ENCODE measurements around the gene EIF4EBP3. TPM values are rescaled to one million over a fixed set of nuclear protein-coding genes. Genes with fewer than 3 reads are reported as not detected.

Gene EIF4EBP3
- total and polyA plus RNA-seq, 4 donors, result 1.4 to 55.8 (median 8.0) TPM

GRCh38 chr5:140558542-140558941 lies 11.1 kb downstream of the EIF4EBP3 start:
- no peak for DNase-seq (ENCODE audit: low spot score)
- no peaks in the 10 kb centered on the region for H3K27me3 ChIP-seq (ENCODE audit: control insufficient read depth in 4 of 4, insufficient read depth in 4 of 4, low read length in 3 of 4)
- no peaks in the 10 kb centered on the region for H3K9me3 ChIP-seq (ENCODE audit: control insufficient read depth in 4 of 4, low read length in 3 of 4)
- H3K4me1 ChIP-seq (ENCODE audit: control insufficient read depth in 4 of 4, insufficient read depth in 4 of 4, low read length in 3 of 4), result peaks cover 22 to 70% (median 68%) of the 10 kb centered on the region in 4 donors
- WGBS, result 97% methylated on average over 9 of the region's 9 CpGs
- peak overlapping the region; percentile 85 to 95 for H3K27ac ChIP-seq (ENCODE audit: low read depth in 1 of 2, low read length in 2 of 2)
- H3K4me3 ChIP-seq (ENCODE audit: low read depth in 1 of 3, low read length in 3 of 3), result no peak overlapping the region
- H3K9ac ChIP-seq (ENCODE audit: low read depth in 1 of 2, low read length in 2 of 2), result no peak overlapping the region
- H3K36me3 ChIP-seq (ENCODE audit: control insufficient read depth in 4 of 4, insufficient read depth in 3 of 4, low read depth in 1 of 4, low read length in 3 of 4), result no peaks in the 10 kb centered on the region
- no peak for TF ChIP-seq GABPA (IDR thresholded peaks at IDR 0.05 in 1 of 2, conservative IDR thresholded peaks at IDR 0.05 in 1 of 2)
- TF ChIP-seq TAF1 (conservative IDR thresholded peaks at IDR 0.05), result no peak
- no peak for TF ChIP-seq CTCF (IDR thresholded peaks at IDR 0.05; ENCODE audit: low read depth, low read length, missing input control)
- no peak for TF ChIP-seq SP1 (IDR thresholded peaks at IDR 0.05)
- no peak for TF ChIP-seq FOXA2 (IDR thresholded peaks at IDR 0.05)
- no peak for TF ChIP-seq FOXA1 (IDR thresholded peaks at IDR 0.05)
- no peak for TF ChIP-seq JUND (IDR thresholded peaks at IDR 0.05)
- TF ChIP-seq ZBTB33 (IDR thresholded peaks at IDR 0.05), result no peak
- no peak for TF ChIP-seq YY1 (IDR thresholded peaks at IDR 0.05)
- TF ChIP-seq RXRA (IDR thresholded peaks at IDR 0.05), result no peak
- TF ChIP-seq ATF3 (IDR thresholded peaks at IDR 0.05), result no peak
- no peak for TF ChIP-seq HNF4A (conservative IDR thresholded peaks at IDR 0.05)
- no peak for TF ChIP-seq EGR1 (IDR thresholded peaks at IDR 0.05; ENCODE audit: low read depth in 2 of 2)
- no peak for TF ChIP-seq RAD21 (IDR thresholded peaks at IDR 0.05)
- no peak for TF ChIP-seq MAX (IDR thresholded peaks at IDR 0.05)

- H3K4me3 ChIP-seq (ENCODE audit: low read depth in 1 of 3, low read length in 3 of 3), result peak overlapping the region; percentile 22 to 29 (median 28)
- WGBS, result 44% methylated on average over 10 of the region's 10 CpGs
- TF ChIP-seq FOXA1 (IDR thresholded peaks at IDR 0.05) (no peak), GABPA (IDR thresholded peaks at IDR 0.05 in 1 of 2, conservative IDR thresholded peaks at IDR 0.05 in 1 of 2) (peak in 1 of 2 donors; percentile 70), YY1 (IDR thresholded peaks at IDR 0.05) (peak; percentile 91), HNF4A (conservative IDR thresholded peaks at IDR 0.05) (peak; percentile 76 to 85), MAX (IDR thresholded peaks at IDR 0.05) (peak; percentile 51), HNF4G (IDR thresholded peaks at IDR 0.05) (no peak), SP1 (IDR thresholded peaks at IDR 0.05) (peak; percentile 86), TAF1 (conservative IDR thresholded peaks at IDR 0.05) (no peak), RXRA (IDR thresholded peaks at IDR 0.05) (peak; percentile 94), EGR1 (IDR thresholded peaks at IDR 0.05; ENCODE audit: low read depth in 2 of 2) (peak in 1 of 2 donors; percentile 27), JUND (IDR thresholded peaks at IDR 0.05) (peak; percentile 71 to 81), ZBTB33 (IDR thresholded peaks at IDR 0.05) (no peak), ATF3 (IDR thresholded peaks at IDR 0.05) (peak; percentile 49), REST (IDR thresholded peaks at IDR 0.05) (peak; percentile 54), NR2F2 (IDR thresholded peaks at IDR 0.05) (peak; percentile 70), RAD21 (IDR thresholded peaks at IDR 0.05) (peak; percentile 36 to 76)
These were observed 12.8 kb downstream of the EIF4EBP3 start for GRCh38 chr5:140560227-140560626.

More at GRCh38 chr5:140560227-140560626, 12.8 kb downstream of the EIF4EBP3 start:
- Histone ChIP-seq H3K36me3 (ENCODE audit: control insufficient read depth in 4 of 4, insufficient read depth in 3 of 4, low read depth in 1 of 4, low read length in 3 of 4) (no peaks in the 10 kb centered on the region), H3K27me3 (ENCODE audit: control insufficient read depth in 4 of 4, insufficient read depth in 4 of 4, low read length in 3 of 4) (no peaks in the 10 kb centered on the region), H3K9ac (ENCODE audit: low read depth in 1 of 2, low read length in 2 of 2) (peak overlapping the region in 1 of 2 donors; percentile 81), H3K9me3 (ENCODE audit: control insufficient read depth in 4 of 4, low read length in 3 of 4) (no peaks in the 10 kb centered on the region), H3K27ac (ENCODE audit: low read depth in 1 of 2, low read length in 2 of 2) (peak overlapping the region; percentile 85 to 95), H3K4me1 (ENCODE audit: control insufficient read depth in 4 of 4, insufficient read depth in 4 of 4, low read length in 3 of 4) (peaks cover 22 to 76% (median 73%) of the 10 kb centered on the region in 4 donors)
- DNase-seq (ENCODE audit: low spot score), result no peak
